NCI-H128 (cell line): ENCODE measurements around the gene CD300LD.

Experiments
- DNase-seq: peaks from one replicate; lab custom pipeline; 2025; ENCODE audit not compliant: unreplicated experiment; lab: John Stamatoyannopoulos, UW

CD300LD gene

DNA sequence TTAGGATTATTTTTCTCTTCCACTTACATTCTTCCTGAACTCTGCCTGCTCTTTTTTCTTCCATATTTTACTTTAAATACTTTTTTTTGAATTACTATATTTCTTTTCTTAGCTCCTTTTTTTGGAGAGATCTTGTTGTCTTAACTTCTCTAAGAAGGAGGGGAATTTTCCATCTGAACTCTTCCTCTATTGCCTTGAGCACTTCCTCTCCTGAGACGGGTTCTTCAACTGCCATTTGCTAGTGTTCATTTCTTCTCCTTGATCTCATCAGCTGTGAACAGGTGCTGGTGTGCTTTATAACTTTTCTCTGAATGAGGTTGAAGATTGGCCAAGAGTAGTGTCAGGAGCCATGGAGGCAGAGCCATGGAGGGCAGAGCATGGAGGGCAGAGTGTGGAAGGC lies 15.1 kb upstream of the CD300LD start:
- DNase-seq, result no peak

- no peak for DNase-seq
These were observed 14.0 kb upstream of the CD300LD start for GRCh38 chr17:74606050-74606449.

DNA sequence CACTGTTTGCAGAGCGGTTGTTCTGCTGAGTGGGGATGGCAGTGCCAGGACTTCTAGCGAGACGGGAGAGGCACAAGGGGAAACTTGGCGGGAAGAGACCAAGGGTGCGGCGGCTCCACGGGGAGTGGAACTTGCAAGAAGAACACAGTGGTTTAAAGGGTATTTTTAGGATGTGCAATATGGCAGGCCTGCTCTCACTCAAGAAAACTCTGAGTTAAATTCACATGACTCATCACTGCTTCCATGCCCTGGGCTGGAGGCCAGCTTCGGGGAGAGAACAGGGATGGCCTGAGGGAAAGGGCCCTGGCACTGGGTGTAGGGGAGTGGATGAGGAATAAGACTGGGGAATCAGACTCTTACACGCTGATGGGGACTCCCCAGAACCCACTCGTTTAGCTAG lies 13.3 kb upstream of the CD300LD start:
- no peak for DNase-seq

DNA sequence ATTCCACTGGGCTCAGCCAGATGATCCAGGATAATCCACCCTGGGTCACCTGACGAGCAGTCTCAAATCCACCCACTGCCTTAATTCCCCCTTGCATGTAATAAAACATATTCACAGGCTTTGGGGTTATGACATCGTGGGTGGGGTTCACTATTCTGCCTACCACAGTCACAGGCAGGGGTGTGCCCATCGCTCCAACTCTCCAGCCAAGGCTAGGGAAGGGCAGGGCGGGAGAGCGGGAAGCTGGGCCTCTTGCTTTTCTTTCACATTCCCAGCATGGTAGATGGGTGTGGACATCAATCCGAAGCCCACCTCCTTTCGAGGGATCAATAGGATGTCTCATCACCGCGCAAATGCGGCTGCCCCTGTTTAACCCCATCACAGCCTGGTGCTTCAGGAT lies 12.7 kb upstream of the CD300LD start:
- no peak for DNase-seq

GRCh38 chr17:74604200-74604599 lies 12.1 kb upstream of the CD300LD start:
- DNase-seq, result no peak

DNA sequence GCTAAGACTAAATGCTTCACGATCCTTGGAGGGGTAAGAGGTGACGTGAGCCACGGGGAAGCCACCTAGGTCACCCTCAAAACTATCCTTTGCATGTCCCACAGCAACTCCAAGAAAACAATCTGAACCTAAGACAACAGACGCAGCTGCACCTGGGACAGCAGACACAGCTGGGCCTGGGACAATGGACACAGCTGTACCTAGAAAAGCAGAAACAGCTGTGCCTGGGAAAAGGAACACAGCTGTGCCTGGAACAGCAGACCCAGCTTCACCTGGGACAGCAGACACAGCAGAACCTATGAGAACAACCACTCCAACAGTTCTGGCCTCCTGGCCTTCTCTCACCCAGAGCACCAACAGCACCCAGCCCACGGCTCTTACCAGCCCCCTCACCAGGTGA lies 11.7 kb upstream of the CD300LD start:
- no peak for DNase-seq

DNA sequence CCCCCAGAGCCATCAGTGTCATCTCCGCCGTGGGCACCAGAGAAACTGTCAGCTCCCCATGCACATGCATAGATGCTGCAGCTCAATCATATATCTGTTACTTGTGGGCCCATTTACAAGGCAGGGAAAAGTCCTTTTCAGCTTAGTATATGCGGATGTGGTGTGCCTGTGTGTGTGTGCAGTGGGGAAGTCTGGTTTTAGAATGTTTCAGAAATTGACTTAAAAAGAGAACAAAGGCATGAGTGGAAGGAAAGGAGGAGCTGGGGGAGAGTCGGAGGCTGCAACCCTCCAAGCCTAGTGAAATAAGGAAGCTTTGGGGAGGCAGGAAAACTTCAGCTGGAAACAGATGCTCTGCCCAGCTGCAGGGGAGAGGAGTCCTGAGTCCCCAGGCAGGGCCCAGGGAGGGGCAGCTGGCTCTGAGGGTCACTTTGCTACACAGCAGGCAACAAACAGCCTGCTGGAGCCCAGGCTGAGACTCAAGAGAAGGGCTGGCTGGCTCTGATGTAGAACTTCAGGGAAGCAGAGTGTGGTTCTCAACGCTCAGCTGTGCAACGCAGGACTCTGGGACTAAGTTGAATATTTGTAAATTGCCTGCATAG lies 11.1 kb upstream of the CD300LD start:
- DNase-seq, result no peak

GRCh38 chr17:74601944-74602572 lies 10.0 kb upstream of the CD300LD start:
- DNase-seq, result no peak

GRCh38 chr17:74599448-74599939 lies 7.4 kb upstream of the CD300LD start:
- no peak for DNase-seq

DNA sequence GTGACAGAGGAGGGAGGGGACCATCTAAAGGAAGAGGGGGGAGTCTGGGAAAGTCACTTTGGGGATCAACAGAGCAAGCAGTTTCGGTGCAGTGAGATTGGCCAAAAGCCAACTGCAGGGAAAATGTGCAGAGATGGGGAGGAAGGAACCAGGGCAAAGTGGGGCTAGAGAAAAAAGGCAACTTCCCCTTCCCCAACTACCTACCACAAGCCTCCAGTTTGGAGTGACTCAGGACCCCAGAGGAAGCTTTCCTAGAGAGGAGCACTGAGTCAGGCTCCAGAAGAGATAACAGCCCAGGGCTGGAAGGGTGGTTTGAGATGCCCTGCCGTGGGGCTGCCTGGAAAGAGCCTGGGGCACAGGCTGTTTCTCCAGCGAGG lies 6.9 kb upstream of the CD300LD start:
- no peak for DNase-seq

- DNase-seq, result no peak
These were observed 6.4 kb upstream of the CD300LD start for GRCh38 chr17:74598346-74599022.

DNA sequence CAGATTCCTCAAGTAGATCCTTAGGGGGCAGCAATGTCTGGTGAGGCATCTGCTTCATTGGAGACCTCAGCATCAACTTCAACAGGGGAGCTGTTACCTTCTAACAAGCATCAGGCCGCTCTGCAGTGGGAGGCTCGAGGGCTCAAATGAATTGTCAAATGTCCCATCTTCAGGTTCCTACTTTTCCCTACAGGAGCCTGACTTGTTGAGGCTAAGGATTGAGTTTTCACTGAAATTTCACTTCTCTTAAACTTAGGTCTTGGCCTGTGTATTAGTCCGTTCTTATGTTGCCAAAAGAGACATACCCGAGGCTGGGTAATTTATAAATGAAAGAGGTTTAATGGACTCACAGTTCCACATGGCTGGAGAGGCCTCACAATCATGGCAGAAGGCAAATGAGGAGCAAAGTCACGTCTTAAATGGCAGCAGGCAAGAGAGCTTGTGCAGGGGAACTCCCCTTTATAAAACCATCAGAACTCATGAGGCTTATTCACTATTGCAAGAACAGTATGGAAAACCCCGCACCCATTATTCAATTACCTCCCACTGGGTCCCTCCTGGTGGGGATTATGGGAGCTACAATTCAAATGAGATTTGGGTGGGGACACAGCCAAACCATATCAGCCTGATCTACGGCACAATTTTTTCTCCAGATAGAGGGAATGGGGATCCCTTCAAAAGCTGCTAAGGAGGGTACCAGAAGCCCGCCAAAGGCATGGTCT lies 5.1 kb upstream of the CD300LD start:
- DNase-seq, result no peak

DNA sequence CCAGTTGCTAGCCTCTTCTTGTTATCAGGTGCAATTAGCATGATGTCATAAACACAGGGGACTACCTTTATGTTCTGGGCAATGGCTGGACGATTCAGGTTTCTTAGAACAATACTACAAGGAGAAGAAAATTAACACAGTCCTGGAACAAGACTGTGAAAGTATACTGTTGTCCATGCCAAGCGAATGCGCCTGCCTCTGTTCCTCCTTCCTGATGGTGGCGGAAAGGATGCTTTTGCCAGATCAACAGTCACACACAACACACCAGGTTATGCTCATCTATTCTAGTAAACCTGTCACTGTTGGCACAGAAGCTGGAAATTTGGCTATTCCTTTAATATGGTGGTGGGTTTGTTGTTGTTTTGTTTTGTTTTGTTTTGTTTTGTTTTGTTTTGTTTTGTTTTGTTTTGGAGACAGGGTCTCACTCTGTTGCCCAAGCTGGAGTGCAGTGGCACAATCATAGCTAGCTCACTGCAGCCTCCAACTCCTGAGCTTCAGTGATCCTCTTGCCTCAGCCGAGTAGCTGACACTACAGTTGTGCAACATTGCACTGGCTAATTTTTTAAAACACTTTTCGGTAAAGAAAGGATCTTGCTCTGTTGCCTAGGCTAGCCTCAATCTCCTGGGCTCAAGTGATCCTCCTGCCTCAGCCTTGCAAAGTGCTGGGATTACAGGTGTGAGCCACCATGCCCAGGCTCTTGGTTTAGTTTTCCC lies 3.1 kb upstream of the CD300LD start:
- no peak for DNase-seq

DNA sequence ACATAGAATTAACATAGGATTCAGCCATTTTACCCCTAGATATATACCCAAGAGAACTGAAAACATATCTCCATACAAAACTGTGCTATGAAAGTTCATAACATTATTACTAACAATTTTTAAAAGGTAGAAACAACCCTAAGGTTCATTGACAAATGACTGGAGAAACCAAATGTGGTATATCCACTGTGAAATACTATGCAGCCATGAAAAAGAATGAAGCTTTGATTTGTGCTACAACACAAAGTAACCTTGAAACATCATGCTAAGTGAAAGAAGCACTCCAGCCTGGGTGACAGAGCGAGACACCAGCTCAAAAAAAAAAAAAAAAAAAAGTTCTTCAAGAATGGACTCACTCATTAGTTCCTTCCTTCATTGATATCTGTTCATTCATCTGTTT lies 580 bp downstream of the CD300LD start:
- no peak for DNase-seq

DNA sequence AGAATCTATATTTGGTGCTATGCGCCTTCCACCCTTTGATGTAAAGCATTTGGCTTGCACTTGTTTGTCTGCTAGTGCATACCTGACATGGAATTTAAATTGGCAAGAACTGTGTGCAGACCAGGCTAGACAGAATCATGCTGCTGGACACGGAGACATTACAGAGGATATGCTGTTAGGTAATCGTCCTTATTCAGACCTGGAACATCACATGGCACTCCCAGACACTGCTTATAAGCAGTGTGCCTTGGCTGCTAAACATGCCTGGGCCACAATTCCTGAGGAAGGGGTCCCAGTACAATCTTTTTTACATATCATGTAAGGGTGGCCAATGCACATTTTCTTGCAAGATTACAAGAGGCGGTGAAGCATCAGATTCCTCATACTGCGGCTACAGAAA lies 6.4 kb downstream of the CD300LD start:
- DNase-seq, result no peak

- DNase-seq, result no peak
These were observed 7.6 kb downstream of the CD300LD start for GRCh38 chr17:74584292-74585060.

DNA sequence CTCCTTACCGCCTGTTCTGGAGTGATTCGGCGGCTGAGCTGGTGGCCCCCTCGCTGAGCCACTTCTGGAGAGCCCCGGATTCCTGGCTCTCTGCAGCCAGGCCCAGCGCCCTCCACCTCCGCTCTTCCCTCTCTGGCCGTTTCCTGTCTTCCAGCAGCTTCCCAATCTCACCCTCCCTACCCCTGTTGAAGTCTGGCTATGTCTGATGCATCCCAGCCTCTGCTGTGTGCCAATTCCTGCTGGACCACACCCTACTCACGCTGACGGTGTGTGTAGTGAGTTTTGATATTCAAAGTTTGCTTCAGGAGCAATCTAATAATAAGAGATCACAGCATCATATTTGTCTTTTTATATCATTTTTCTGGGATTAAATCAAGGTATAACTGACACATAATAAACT lies 9.4 kb downstream of the CD300LD start:
- DNase-seq, result no peak

- DNase-seq, result no peak
These were observed 12.2 kb downstream of the CD300LD start for GRCh38 chr17:74579900-74580299.

- no peak for DNase-seq
These were observed 13.1 kb downstream of the CD300LD start for GRCh38 chr17:74578979-74579378.

GRCh38 chr17:74574489-74575142 lies 17.5 kb downstream of the CD300LD start:
- no peak for DNase-seq
